Vagina (tissue), 2 donors: ENCODE results near the gene WDR70. TPM values are rescaled to one million over a fixed set of nuclear protein-coding genes. Genes with fewer than 3 reads are reported as not detected.

Experiments used
- DNase-seq, 2 donors: peaks; one replicate each; pipeline ENCODE4 v3.0.0-alpha.2; 2017; ENCODE audit errors: extremely low spot score in 2 of 2
- H3K27ac ChIP-seq: fragments of 200-600 bp; sonication (generic); one replicate; pipeline ENCODE4 v1.5.1; 2019
- H3K27me3 ChIP-seq: fragments of 200-600 bp; sonication (generic); one replicate; pipeline ENCODE4 v1.5.1; 2019
- H3K36me3 ChIP-seq, 2 donors: fragments of 200-600 bp; sonication (generic); one replicate each; pipeline ENCODE4 v1.5.1; 2017 to 2019
- H3K4me1 ChIP-seq: fragments of 200-600 bp; sonication (generic); one replicate; pipeline ENCODE4 v1.5.1; 2019
- H3K4me3 ChIP-seq, 2 donors: fragments of 200-600 bp; sonication (generic); 1 replicate in 1 of 2; 2 replicates in 1 of 2; pipeline ENCODE4 v1.5.1; 2016 to 2019
- H3K9me3 ChIP-seq: fragments of 200-600 bp; sonication (generic); one replicate; pipeline ENCODE4 v1.5.1; 2019
- CTCF ChIP-seq, 3 experiments: fragments of 450-650 bp in 2 of 3; fragments of 200-600 bp in 1 of 3; sonication (generic) in 1 of 3; IDR thresholded peaks; one replicate each; pipeline ENCODE4 v1.5.1; 2017 to 2019; ENCODE audit warnings: antibody characterized with exemption in 3 of 3, mild to moderate bottlenecking in 2 of 3, moderate library complexity in 2 of 3
- POLR2A ChIP-seq, 2 donors: fragments of 450-650 bp; IDR thresholded peaks; one replicate each; pipeline ENCODE4 v1.6.1; 2017; ENCODE audit warnings: antibody characterized with exemption in 2 of 2, mild to moderate bottlenecking in 2 of 2, moderate library complexity in 2 of 2
- POLR2AphosphoS5 ChIP-seq, 2 donors: sonication (generic); formaldehyde crosslinking; IDR thresholded peaks; one replicate each; pipeline ENCODE4 v1.9.0; 2017; ENCODE audit warnings: antibody characterized with exemption in 2 of 2, mild to moderate bottlenecking in 2 of 2, low read depth in 1 of 2; ENCODE audit not compliant: insufficient read depth in 1 of 2
- intact Hi-C: fragments of 100-400 bp; cut with DNase I; formaldehyde crosslinking; loops from one replicate; pipeline ENCODE4 v1.15.1; 2023
- total RNA-seq: library from RNA; depleted of rRNA; stranded (reverse); fragments of >200 nt; gene quantifications from one replicate; pipeline ENCODE4 v1.2.3, GENCODE V29; 2016

Gene WDR70
- total RNA-seq, 1 donor from 2014 or later, result 31.4 TPM

DNA sequence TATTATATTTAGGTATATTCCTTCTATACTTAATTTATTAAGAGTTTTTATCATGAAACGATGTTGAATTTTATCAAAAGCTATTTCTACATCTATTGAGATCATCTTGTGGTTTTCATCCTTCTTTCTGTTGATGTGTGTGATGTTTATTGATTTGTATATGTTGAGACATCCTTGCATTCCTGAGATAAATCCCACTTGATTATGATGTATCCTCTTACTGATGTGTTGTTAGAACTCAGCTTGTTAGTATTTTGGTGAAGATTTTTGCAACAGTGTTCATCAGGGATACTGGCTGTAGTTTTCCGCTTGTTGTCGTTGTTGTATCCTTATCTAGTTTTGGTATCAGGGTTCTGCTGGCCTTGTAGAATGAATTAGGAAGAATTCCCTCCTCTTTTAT, 247.1 kb downstream of the WDR70 start:
- no peaks in the 10 kb centered on the region for H3K36me3 ChIP-seq
- no peaks in the 10 kb centered on the region for H3K27me3 ChIP-seq
- H3K27ac ChIP-seq, result no peak overlapping the region
- TF ChIP-seq POLR2A (IDR thresholded peaks at IDR 0.05) (no peak), POLR2AphosphoS5 (IDR thresholded peaks at IDR 0.05; ENCODE audit: insufficient read depth in 1 of 2, low read depth in 1 of 2) (no peak), CTCF (IDR thresholded peaks at IDR 0.05) (no peak)
- intact Hi-C loops, result no loop called here
- H3K4me1 ChIP-seq, result no peaks in the 10 kb centered on the region
- no peak for DNase-seq
- H3K4me3 ChIP-seq, result no peak overlapping the region
- H3K9me3 ChIP-seq, result no peaks in the 10 kb centered on the region

DNA sequence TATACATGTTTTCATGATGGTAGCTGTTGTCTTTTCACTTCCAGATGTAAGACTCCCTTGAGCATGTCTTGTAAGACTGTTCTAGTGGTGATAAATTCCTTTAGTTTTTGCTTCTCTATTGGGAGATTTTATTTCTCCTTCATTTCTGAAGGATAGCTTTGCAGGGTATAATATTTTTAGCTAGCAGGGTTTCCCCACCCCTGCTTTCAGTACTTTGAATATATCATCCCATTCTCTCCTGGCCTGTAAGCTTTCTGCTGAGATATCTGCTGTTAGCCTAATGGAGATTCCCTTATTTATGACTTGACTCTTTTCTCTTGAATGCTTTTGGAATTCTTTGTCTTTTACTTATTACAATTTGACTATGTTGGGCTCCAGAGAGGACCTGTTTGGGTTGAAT, 249.8 kb downstream of the WDR70 start:
- intact Hi-C loops, result no loop called here
- H3K4me1 ChIP-seq, result no peaks in the 10 kb centered on the region
- no peak for TF ChIP-seq POLR2AphosphoS5 (IDR thresholded peaks at IDR 0.05; ENCODE audit: insufficient read depth in 1 of 2, low read depth in 1 of 2)
- TF ChIP-seq CTCF (IDR thresholded peaks at IDR 0.05), result no peak
- TF ChIP-seq POLR2A (IDR thresholded peaks at IDR 0.05), result no peak
- H3K27ac ChIP-seq, result no peak overlapping the region
- H3K27me3 ChIP-seq, result no peaks in the 10 kb centered on the region
- H3K9me3 ChIP-seq, result no peaks in the 10 kb centered on the region
- no peaks in the 10 kb centered on the region for H3K36me3 ChIP-seq
- DNase-seq, result no peak
- H3K4me3 ChIP-seq, result no peak overlapping the region

DNA sequence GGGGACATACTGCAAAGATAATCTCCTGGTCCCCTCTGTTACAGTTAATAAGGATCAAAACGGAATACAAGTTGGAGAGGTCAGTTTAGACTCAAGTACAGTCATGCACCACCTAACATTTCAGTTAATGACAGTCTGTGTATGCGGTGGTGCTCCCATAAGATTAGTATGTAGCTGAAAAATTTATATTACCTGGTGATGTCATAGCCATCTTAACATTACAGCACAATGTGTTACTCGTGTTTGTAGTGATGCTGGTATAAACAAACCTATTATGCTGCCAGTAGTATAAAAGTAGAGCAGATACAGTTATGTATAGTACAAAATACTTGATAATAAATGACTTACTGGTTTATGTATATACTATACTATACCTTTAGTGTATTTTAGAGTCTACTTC, 252.8 kb downstream of the WDR70 start:
- Histone ChIP-seq H3K27me3 (no peaks in the 10 kb centered on the region), H3K4me1 (no peaks in the 10 kb centered on the region), H3K36me3 (no peaks in the 10 kb centered on the region), H3K9me3 (no peaks in the 10 kb centered on the region), H3K4me3 (no peak overlapping the region), H3K27ac (no peak overlapping the region)
- no peak for TF ChIP-seq CTCF (IDR thresholded peaks at IDR 0.05)
- TF ChIP-seq POLR2AphosphoS5 (IDR thresholded peaks at IDR 0.05; ENCODE audit: insufficient read depth in 1 of 2, low read depth in 1 of 2), result no peak
- no peak for TF ChIP-seq POLR2A (IDR thresholded peaks at IDR 0.05)
- no peak for DNase-seq
- intact Hi-C loops, result no loop called here

DNA sequence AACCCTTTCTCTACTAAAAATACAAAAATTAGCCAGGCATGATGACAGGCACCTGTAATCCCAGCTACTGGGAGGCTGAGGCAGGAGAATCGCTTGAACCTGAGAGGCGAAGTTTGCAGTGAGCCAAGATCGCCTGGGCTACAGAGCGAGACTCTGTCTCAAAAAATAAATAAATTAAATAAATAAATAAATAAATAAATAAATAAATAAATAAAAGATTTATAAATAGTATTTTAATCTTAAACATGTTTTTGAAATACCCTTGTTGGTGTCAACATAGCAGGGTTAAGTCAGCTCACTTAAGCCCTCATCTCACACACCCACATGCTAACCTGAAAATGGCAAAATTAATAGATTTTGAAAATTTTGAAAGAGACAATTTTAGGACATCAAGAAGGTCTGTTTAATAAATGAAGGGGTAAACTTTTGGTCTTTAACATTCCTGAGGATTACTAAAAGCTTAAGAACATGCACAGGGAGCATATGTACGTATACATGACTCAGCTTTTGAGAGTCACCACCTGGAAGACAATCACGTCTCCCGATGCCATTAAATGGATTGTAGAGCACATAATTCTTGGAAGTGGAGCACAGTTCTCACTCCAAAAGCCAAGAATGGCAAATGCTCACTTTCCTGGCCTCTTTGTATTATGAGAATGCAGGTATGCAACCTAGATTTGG, 258.2 kb downstream of the WDR70 start:
- H3K36me3 ChIP-seq, result no peaks in the 10 kb centered on the region
- H3K27me3 ChIP-seq, result no peaks in the 10 kb centered on the region
- intact Hi-C loops, result no loop called here
- H3K4me3 ChIP-seq, result no peak overlapping the region
- no peak for DNase-seq
- H3K4me1 ChIP-seq, result no peaks in the 10 kb centered on the region
- TF ChIP-seq POLR2AphosphoS5 (IDR thresholded peaks at IDR 0.05; ENCODE audit: insufficient read depth in 1 of 2, low read depth in 1 of 2), result no peak
- no peak for TF ChIP-seq CTCF (IDR thresholded peaks at IDR 0.05)
- no peak for TF ChIP-seq POLR2A (IDR thresholded peaks at IDR 0.05)
- H3K9me3 ChIP-seq, result no peaks in the 10 kb centered on the region
- H3K27ac ChIP-seq, result no peak overlapping the region

- no peaks in the 10 kb centered on the region for H3K27me3 ChIP-seq
- TF ChIP-seq POLR2AphosphoS5 (IDR thresholded peaks at IDR 0.05; ENCODE audit: insufficient read depth in 1 of 2, low read depth in 1 of 2) (no peak), POLR2A (IDR thresholded peaks at IDR 0.05) (no peak), CTCF (IDR thresholded peaks at IDR 0.05) (no peak)
- H3K4me3 ChIP-seq, result no peak overlapping the region
- no peak overlapping the region for H3K27ac ChIP-seq
- no peaks in the 10 kb centered on the region for H3K9me3 ChIP-seq
- intact Hi-C loops, result no loop called here
- H3K4me1 ChIP-seq, result no peaks in the 10 kb centered on the region
- H3K36me3 ChIP-seq, result no peaks in the 10 kb centered on the region
- DNase-seq, result no peak
Measured at GRCh38 chr5:37638897-37639296, 259.8 kb downstream of the WDR70 start.
